Prostate gland (tissue), 2 donors: Measurements from ENCODE around the gene ABCB8. TPM values are rescaled to one million over a fixed set of nuclear protein-coding genes. Genes with fewer than 3 reads are reported as not detected.

Source experiments
- DNase-seq: peaks from one replicate; pipeline ENCODE4 v3.0.0-alpha.2; 2019; ENCODE audit warnings: low spot score
- H3K27ac ChIP-seq, 2 donors: fragments of 200-600 bp; sonication (generic); 2 replicates each; pipeline ENCODE4 v1.5.1; 2017 to 2019
- H3K27me3 ChIP-seq: fragments of 200-600 bp; sonication (generic); replicated peaks from 2 replicates; pipeline ENCODE4 v1.5.1; 2019; ENCODE audit not compliant: insufficient read depth
- H3K36me3 ChIP-seq, 2 donors: fragments of 200-600 bp; sonication (generic); 1 replicate in 1 of 2; 2 replicates in 1 of 2; pipeline versions ENCODE4 v1.5.1 to v1.8.1; 2017 to 2019
- H3K4me1 ChIP-seq: fragments of 200-600 bp; sonication (generic); replicated peaks from 2 replicates; pipeline ENCODE4 v1.5.1; 2019
- H3K4me3 ChIP-seq, 2 donors: fragments of 200-600 bp; sonication (generic); 2 replicates each; pipeline ENCODE4 v1.5.1; 2017 to 2019
- H3K9me3 ChIP-seq: fragments of 200-600 bp; sonication (generic); 2 replicates; pipeline ENCODE4 v1.5.1; 2017
- POLR2A ChIP-seq: fragments of 450-650 bp; IDR thresholded peaks from one replicate; pipeline ENCODE4 v1.6.1; 2016; ENCODE audit warnings: antibody characterized with exemption, mild to moderate bottlenecking
- POLR2AphosphoS5 ChIP-seq: sonication (generic); formaldehyde crosslinking; IDR thresholded peaks from one replicate; pipeline ENCODE4 v1.6.1; 2017; ENCODE audit warnings: antibody characterized with exemption
- WGBS: methylation state at CpG from one replicate; pipeline ENCODE4 v1.1.5; 2018; 5-methylcytosine and 5-hydroxymethylcytosine counted together
- intact Hi-C: fragments of 100-400 bp; cut with DNase I; formaldehyde crosslinking; loops from one replicate; pipeline ENCODE4 v1.14.2; 2022
- total RNA-seq, 2 donors: library from RNA; depleted of rRNA; stranded (reverse); fragments of >200 nt; gene quantifications; one replicate each; pipeline ENCODE4 v1.1.0, GENCODE V29; 2016
- TF ChIP-seq, protein P1 (sequence below), 4 experiments: fragments of 200-600 bp in 2 of 4; fragments of 450-650 bp in 2 of 4; sonication (generic) in 2 of 4; IDR thresholded peaks; 1 replicate in 3 of 4; 2 replicates in 1 of 4; pipeline ENCODE4 v1.5.1; 2016 to 2019; ENCODE audit warnings: antibody characterized with exemption in 4 of 4, mild to moderate bottlenecking in 2 of 4, moderate library complexity in 2 of 4

The ABCB8 gene
- total RNA-seq, 2 donors from 2014 or later: 26.4 to 50.6 TPM

DNA sequence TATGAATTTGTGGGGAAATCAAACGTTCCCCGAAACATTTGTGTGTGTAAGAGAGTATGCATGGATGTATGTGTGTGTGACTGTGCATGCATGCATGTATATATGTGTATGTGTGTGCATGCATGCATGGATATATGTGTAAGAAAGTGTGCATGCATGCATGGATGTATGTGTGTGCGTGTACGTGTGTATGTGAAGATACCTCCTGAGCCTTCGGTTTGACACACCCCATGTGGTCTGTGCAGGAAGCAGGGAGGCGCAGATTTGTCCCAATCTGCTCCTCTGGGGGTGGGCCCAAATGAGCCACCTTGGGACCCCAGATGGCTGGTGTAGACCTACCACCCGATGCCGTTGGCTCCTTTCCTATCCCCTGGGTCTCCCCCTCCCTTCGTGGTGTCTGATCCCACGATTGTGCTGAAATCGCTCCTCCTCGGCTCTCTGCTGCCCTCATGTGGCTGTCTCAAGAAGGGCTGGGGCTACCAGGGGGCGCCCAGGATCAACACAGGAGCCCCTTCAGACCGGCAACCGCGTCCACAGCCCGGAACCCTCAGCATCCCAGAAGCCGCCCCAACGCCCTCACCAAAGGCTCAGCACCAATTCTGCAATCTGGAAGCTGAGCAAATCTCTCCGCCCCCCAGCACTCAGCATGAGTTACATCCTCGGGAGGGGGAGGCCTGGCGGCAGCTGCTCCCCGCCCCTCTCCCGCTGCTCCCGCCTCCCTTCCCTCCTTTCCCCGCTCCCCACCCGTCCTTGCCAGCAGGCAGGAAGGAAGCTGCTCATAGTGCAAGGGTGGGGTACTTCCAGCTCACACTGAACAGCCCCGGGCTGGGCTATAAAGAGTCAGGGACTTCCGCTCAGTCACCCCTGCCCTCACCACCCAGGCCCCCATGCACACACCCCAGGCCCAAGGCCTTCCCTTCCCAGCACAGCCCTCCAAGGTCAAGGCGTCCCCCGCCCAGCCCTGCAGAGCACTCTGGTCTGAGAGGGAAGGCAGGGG, 39.7 kb upstream of the ABCB8 start:
- intact Hi-C loops: no loop called here
- DNase-seq: no peak
- no peaks in the 10 kb centered on the region for H3K27me3 ChIP-seq
- 19% methylated on average over 31 of the region's 31 CpGs for WGBS
- no peaks in the 10 kb centered on the region for H3K36me3 ChIP-seq
- no peaks in the 10 kb centered on the region for H3K4me1 ChIP-seq
- H3K27ac ChIP-seq: no peak overlapping the region
- no peaks in the 10 kb centered on the region for H3K9me3 ChIP-seq
- H3K4me3 ChIP-seq: no peak overlapping the region
- no peak for TF ChIP-seq POLR2AphosphoS5
- TF ChIP-seq, protein P1, sequence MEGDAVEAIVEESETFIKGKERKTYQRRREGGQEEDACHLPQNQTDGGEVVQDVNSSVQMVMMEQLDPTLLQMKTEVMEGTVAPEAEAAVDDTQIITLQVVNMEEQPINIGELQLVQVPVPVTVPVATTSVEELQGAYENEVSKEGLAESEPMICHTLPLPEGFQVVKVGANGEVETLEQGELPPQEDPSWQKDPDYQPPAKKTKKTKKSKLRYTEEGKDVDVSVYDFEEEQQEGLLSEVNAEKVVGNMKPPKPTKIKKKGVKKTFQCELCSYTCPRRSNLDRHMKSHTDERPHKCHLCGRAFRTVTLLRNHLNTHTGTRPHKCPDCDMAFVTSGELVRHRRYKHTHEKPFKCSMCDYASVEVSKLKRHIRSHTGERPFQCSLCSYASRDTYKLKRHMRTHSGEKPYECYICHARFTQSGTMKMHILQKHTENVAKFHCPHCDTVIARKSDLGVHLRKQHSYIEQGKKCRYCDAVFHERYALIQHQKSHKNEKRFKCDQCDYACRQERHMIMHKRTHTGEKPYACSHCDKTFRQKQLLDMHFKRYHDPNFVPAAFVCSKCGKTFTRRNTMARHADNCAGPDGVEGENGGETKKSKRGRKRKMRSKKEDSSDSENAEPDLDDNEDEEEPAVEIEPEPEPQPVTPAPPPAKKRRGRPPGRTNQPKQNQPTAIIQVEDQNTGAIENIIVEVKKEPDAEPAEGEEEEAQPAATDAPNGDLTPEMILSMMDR (IDR thresholded peaks at IDR 0.05): peak; percentile 75 to 79 (median 78)

DNA sequence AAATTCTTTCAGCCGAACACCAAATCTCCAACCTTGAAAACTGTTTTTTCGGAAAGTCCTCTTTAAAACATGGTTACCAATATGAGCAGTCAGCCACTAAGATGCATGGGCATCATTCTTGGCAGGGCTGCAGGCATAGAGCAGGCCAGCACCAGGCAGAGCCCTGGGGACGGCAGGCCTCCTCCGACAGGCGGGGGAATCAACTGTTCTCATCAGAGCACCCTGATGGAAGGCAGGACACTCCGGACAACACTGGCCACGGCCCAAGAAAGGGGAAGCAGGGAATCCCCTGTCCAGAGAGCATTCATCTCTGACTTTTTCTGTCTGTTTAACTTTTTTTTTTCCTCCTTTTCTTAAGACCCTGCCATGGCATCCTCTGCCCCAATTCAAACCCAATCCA, 38.8 kb upstream of the ABCB8 start:
- Histone ChIP-seq H3K27ac (no peak overlapping the region), H3K36me3 (no peaks in the 10 kb centered on the region), H3K27me3 (no peaks in the 10 kb centered on the region), H3K4me3 (no peak overlapping the region), H3K4me1 (no peaks in the 10 kb centered on the region), H3K9me3 (no peaks in the 10 kb centered on the region)
- TF ChIP-seq POLR2A: no peak
- no peak for TF ChIP-seq POLR2AphosphoS5
- TF ChIP-seq, protein P1 (IDR thresholded peaks at IDR 0.05): no peak
- intact Hi-C loops: no loop called here
- WGBS: 60% methylated on average over 7 of the region's 7 CpGs
- no peak for DNase-seq

DNA sequence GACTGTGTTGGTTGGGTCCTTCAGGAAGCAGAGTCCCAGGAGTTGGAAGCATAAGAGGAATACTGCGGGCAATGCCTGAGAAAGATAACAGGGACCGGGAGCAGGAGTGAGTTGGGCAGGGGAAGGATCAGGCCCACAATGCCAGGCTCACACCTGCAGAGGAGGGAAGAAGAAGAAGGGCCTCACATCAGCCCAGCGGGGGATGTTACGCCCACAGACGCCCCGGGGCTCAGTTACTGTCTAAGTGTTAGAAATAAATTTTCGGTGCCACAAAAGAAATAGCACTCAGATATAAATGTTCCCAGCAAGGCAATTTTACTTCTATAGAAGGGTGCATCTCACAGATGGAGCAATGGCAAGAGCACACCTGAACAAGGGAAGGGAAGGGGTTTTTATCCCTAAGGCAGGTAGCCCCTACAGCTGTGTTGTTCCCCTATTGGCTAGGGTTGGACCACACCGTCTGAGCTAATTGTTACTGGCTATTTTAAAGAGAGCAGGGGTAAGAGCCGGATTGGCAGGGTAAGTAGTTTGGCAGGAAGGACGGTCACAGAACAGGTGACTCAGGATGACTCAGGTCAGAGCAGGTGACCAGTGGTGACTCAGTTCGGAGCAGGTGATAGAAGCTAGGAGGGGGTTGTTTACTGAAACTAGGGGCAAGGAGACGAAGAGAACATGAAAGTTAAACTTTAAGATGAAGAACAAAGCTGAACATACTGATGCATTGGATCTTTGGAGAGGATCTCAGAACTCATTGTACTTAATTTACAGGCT, 37.6 kb upstream of the ABCB8 start, which contains the start of gene NOS3:
TSS of gene NOS3 (plus strand) at position 602 of the 771 bp plus-strand sequence. CDS start 2,787 bp downstream, outside the sequence.
- 78% methylated on average over 12 of the region's 12 CpGs for WGBS
- Histone ChIP-seq H3K9me3 (no peaks in the 10 kb centered on the region), H3K4me1 (no peaks in the 10 kb centered on the region), H3K36me3 (no peaks in the 10 kb centered on the region), H3K27ac (no peak within 1 kb of the TSS), H3K27me3 (no peaks in the 10 kb centered on the region), H3K4me3 (no peak within 1 kb of the TSS)
- TF ChIP-seq POLR2AphosphoS5: no peak
- no peak for TF ChIP-seq POLR2A
- TF ChIP-seq, protein P1 (IDR thresholded peaks at IDR 0.05): no peak
- intact Hi-C loops: no loop called here
- no peak for DNase-seq

DNA sequence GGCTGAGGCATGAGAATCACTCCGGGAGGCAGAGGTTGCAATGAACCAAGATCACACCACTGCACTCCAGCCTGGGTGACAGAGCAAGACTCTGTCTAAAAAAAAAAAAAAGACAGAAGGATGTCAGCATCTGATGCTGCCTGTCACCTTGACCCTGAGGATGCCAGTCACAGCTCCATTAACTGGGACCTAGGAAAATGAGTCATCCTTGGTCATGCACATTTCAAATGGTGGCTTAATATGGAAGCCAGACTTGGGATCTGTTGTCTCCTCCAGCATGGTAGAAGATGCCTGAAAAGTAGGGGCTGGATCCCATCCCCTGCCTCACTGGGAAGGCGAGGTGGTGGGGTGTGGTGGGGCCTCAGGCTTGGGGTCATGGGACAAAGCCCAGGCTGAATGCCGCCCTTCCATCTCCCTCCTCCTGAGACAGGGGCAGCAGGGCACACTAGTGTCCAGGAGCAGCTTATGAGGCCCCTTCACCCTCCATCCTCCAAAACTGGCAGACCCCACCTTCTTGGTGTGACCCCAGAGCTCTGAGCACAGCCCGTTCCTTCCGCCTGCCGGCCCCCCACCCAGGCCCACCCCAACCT, 36.1 kb upstream of the ABCB8 start:
- no peak overlapping the region for H3K27ac ChIP-seq
- H3K4me1 ChIP-seq: no peaks in the 10 kb centered on the region
- H3K36me3 ChIP-seq: no peaks in the 10 kb centered on the region
- no peak for TF ChIP-seq POLR2AphosphoS5
- TF ChIP-seq POLR2A: no peak
- TF ChIP-seq, protein P1 (IDR thresholded peaks at IDR 0.05): no peak
- H3K4me3 ChIP-seq: no peak overlapping the region
- no peaks in the 10 kb centered on the region for H3K9me3 ChIP-seq
- 82% methylated on average over 6 of the region's 6 CpGs for WGBS
- intact Hi-C loops: no loop called here
- no peaks in the 10 kb centered on the region for H3K27me3 ChIP-seq
- DNase-seq: no peak
